GM19238 (cell line): Measurements from ENCODE around the gene TMOD2.

Experiments used
- DNase-seq: peaks from one replicate; pipeline ENCODE4 v3.0.0; 2011; ENCODE audit warnings: low spot score; ENCODE audit not compliant: insufficient read length

Gene TMOD2

GRCh38 chr15:51849860-51850259 lies 98.5 kb downstream of the TMOD2 start:
- DNase-seq = no peak

DNA sequence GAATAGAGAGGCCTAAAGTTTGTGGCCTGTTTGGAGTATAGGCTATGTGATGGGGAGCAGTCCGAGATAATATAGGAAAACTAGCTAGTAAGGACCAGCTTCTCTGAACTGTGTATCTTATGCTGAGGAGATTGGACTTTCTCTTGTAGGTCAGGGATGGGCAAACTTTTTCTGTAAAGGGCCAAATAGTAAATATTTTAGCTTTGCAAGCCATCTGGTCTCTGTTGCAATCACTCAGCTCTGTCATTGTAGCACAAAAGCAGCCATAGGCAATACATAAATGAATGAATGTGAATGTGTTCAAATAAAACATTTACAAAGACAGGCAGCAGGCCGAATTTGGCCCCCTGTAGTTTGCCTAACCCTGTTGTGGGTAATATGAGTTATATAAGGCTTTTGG lies 102.6 kb downstream of the TMOD2 start:
- no peak for DNase-seq

DNA sequence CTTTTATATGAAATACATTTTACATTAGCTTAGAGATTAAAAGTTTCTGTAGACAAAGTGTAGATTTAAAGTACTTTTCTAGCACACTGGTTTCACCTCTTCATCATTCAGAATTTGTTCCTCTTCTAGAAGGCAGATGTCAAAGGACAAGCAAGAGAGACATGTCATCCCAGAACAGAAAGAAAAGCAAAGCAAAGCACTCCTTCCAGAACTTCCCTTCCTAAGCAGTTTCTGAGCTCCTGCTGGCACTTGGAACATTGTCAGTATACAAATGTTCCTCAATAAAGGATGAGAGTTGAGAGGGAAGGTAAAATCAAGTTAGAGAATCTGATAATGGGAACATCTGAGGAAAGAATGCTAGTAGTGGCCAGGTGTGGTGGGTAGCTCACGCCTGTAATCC lies 104.2 kb downstream of the TMOD2 start:
- no peak for DNase-seq

GRCh38 chr15:51856714-51857380 lies 105.5 kb downstream of the TMOD2 start:
- DNase-seq = no peak

DNA sequence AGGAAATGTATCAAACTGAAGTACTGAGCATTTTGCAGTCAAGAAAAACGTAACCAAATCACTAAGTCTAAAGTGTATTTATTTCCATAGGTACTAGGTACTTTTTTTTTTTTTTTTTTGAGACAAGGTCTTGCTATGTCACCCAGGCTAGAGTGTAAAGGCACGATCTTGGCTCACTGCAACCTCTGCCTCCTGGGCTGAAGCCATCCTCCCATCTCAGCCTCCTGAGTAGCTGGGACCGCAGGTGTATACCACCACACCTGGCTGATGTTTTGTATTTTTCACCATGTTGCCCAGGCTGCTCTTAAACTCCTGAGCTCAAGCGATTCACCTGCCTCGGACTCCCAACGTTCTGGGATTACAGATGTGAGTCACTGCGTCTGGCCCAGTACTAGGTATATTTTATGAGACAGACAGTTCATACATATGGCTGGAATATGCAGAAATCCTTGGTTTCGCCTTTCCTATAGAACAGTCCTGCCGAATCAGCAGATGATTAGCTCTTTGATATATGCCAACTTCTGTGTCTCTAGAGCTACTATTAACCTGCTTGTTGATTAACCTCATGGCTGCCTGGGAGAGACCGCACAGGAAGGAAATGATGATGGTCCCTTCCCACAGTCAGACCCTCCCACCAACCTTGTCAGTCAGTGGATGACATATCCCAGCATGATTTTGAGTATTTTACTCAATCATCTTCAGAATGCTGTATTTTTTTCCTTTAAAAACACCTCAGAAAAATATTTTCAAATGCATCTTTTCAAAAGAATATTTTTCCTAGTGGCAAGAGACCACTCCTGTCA lies 110.4 kb downstream of the TMOD2 start:
- DNase-seq = peak; percentile 8

DNA sequence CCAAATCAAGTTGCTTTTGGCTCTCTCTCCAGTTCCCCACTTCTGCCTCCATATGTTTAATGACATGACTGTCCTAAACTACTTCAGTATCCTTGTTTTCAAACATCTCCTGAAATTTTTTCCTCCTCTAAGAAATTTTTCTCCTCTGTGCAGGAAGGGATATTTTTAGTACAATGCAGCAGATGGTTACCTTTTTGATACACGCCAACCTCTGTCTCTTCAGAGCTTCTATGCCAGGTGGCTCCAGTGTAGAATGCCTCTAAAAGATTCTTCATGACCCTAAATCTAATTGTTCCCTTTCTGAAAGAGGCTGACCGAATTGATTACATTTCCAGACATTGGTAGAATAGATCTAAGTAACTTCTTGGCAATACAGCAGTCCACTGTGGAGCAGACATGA lies 111.7 kb downstream of the TMOD2 start:
- no peak for DNase-seq

- DNase-seq = no peak
Observed at GRCh38 chr15:51864408-51865056, 113.1 kb downstream of the TMOD2 start.

DNA sequence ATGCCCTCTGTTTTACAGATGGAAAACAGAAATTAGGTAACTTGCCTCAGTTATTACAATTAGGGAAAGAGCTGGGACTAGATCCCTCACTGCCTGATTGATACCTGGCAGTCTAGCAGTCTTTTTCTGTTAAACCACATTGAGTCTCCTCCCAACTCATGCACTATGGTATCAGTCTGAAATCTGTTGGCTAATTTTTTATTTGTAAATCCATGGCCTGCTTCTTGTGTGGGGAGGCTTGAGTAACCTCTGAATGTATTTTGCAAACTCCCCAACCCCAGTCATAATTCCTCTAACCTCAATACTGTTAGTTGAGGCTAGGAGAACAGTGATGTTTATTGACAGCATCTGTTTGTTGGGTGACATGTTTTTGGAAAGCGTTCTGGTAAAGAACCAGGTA lies 113.9 kb downstream of the TMOD2 start:
- DNase-seq = no peak
